ENCODE measurements around the gene CAMK2G.
"Not testable (repeated sequence)": the region's sequence is repeated elsewhere in the genome, so short reads cannot be mapped to it uniquely, and the experiment has no call there.

Gene CAMK2G

GRCh38 chr10:73894245-73894971 lies 20.1 kb upstream of the CAMK2G start:
- no peak for DNase-seq (ENCODE audit: low spot score)
- in situ Hi-C loops (cut with MboI; ENCODE audit: low sequenced_read_pairs, unreplicated experiment), result loop anchor here (5.0 to 25.0 kb wide), 2 partner anchors 43 to 193 kb away; no protein-coding TSS in a partner anchor
- no peak for TF ChIP-seq CTCF (IDR thresholded peaks at IDR 0.05; ENCODE audit: borderline replicate concordance, control extremely low read depth, extremely low read depth, insufficient read depth, missing control alignments)

GRCh38 chr10:73893426-73893825 lies 19.1 kb upstream of the CAMK2G start:
- TF ChIP-seq CTCF (IDR thresholded peaks at IDR 0.05; ENCODE audit: borderline replicate concordance, control extremely low read depth, extremely low read depth, insufficient read depth, missing control alignments), result no peak
- in situ Hi-C loops (cut with MboI; ENCODE audit: low sequenced_read_pairs, unreplicated experiment), result loop anchor here (5.0 to 25.0 kb wide), 2 partner anchors 44 to 194 kb away; no protein-coding TSS in a partner anchor
- no peak for DNase-seq (ENCODE audit: low spot score)

- no peak for TF ChIP-seq CTCF (IDR thresholded peaks at IDR 0.05; ENCODE audit: borderline replicate concordance, control extremely low read depth, extremely low read depth, insufficient read depth, missing control alignments)
- in situ Hi-C loops (cut with MboI; ENCODE audit: low sequenced_read_pairs, unreplicated experiment), result loop anchor here (5.0 to 25.0 kb wide), 2 partner anchors 45 to 195 kb away; no protein-coding TSS in a partner anchor
- no peak for DNase-seq (ENCODE audit: low spot score)
Observed at GRCh38 chr10:73892310-73893030, 18.1 kb upstream of the CAMK2G start.

- in situ Hi-C loops (cut with MboI; ENCODE audit: low sequenced_read_pairs, unreplicated experiment), result loop anchor here (5.0 to 25.0 kb wide), 2 partner anchors 46 to 196 kb away; no protein-coding TSS in a partner anchor
Observed at GRCh38 chr10:73891540-73891939, 17.2 kb upstream of the CAMK2G start.

GRCh38 chr10:73890830-73891229 lies 16.5 kb upstream of the CAMK2G start:
- in situ Hi-C loops (cut with MboI; ENCODE audit: low sequenced_read_pairs, unreplicated experiment), result loop anchor here (5.0 to 25.0 kb wide), 2 partner anchors 46 to 196 kb away; no protein-coding TSS in a partner anchor
- DNase-seq (ENCODE audit: low spot score), result not testable (repeated sequence)

More at GRCh38 chr10:73891540-73891939, 17.2 kb upstream of the CAMK2G start:
- no peak for DNase-seq (ENCODE audit: low spot score)
- TF ChIP-seq CTCF (IDR thresholded peaks at IDR 0.05; ENCODE audit: borderline replicate concordance, control extremely low read depth, extremely low read depth, insufficient read depth, missing control alignments), result no peak

- in situ Hi-C loops (cut with MboI; ENCODE audit: low sequenced_read_pairs, unreplicated experiment), result loop anchor here (5.0 to 25.0 kb wide), 2 partner anchors 47 to 197 kb away; no protein-coding TSS in a partner anchor
- DNase-seq (ENCODE audit: low spot score), result no peak
- TF ChIP-seq CTCF (IDR thresholded peaks at IDR 0.05; ENCODE audit: borderline replicate concordance, control extremely low read depth, extremely low read depth, insufficient read depth, missing control alignments), result no peak
Observed at GRCh38 chr10:73890261-73890660, 15.9 kb upstream of the CAMK2G start.

GRCh38 chr10:73889416-73889815 lies 15.1 kb upstream of the CAMK2G start:
- in situ Hi-C loops (cut with MboI; ENCODE audit: low sequenced_read_pairs, unreplicated experiment), result loop anchor here (25.0 kb wide), 1 partner anchor 198 kb away; no protein-coding TSS in a partner anchor
- DNase-seq (ENCODE audit: low spot score), result not testable (repeated sequence)

All from GM13976 (cell line).